GM23338 (cell line): ENCODE measurements around the gene FAM89B. TPM values are rescaled to one million over a fixed set of nuclear protein-coding genes. Genes with fewer than 3 reads are reported as not detected.

Source experiments
- ATAC-seq: fragments of 200-7000 bp; cut with Tn5 transposase; 3 replicates; pipeline ENCODE4 v1.9.1; 2020
- DNase-seq: peaks from one replicate; pipeline ENCODE4 v3.0.0-alpha.2; 2015; ENCODE audit warnings: low spot score
- H2AFZ ChIP-seq: fragments of 200-600 bp; sonication (generic); 2 replicates; pipeline ENCODE4 v1.8.0; 2016; ENCODE audit warnings: antibody characterized with exemption, mild to moderate bottlenecking, moderate library complexity
- H3F3A ChIP-seq: fragments of 200-600 bp; sonication (generic); replicated peaks from 2 replicates; pipeline ENCODE4 v1.8.0; 2017; ENCODE audit warnings: antibody characterized with exemption, mixed run types, low read depth
- H3K27ac ChIP-seq: fragments of 200-600 bp; sonication (generic); 2 replicates; pipeline ENCODE4 v1.6.1; 2016; ENCODE audit warnings: low read depth
- H3K27me3 ChIP-seq: fragments of 200-600 bp; sonication (generic); 2 replicates; pipeline ENCODE4 v1.8.0; 2016; ENCODE audit warnings: mild to moderate bottlenecking, mixed run types, moderate library complexity; ENCODE audit not compliant: insufficient read depth
- H3K36me3 ChIP-seq: fragments of 200-600 bp; sonication (generic); 2 replicates; pipeline ENCODE4 v1.8.0; 2016; ENCODE audit warnings: mild to moderate bottlenecking; ENCODE audit not compliant: insufficient read depth
- H3K4me1 ChIP-seq: fragments of 200-600 bp; sonication (generic); 2 replicates; pipeline ENCODE4 v1.8.0; 2016; ENCODE audit warnings: mild to moderate bottlenecking, moderate library complexity; ENCODE audit not compliant: insufficient read depth
- H3K4me2 ChIP-seq: fragments of 200-600 bp; sonication (generic); 2 replicates; pipeline ENCODE4 v1.7.1; 2017; ENCODE audit warnings: mixed run types
- H3K4me3 ChIP-seq: fragments of 200-600 bp; sonication (generic); 2 replicates; pipeline ENCODE4 v1.6.1; 2016; ENCODE audit warnings: mixed run types
- H3K79me2 ChIP-seq: fragments of 200-600 bp; sonication (generic); replicated peaks from 2 replicates; pipeline ENCODE4 v1.8.0; 2017; ENCODE audit warnings: mild to moderate bottlenecking; ENCODE audit not compliant: insufficient read depth
- H3K9me2 ChIP-seq: fragments of 200-600 bp; sonication (generic); 2 replicates; pipeline ENCODE4 v1.8.0; 2017; ENCODE audit not compliant: insufficient read depth
- H4K20me1 ChIP-seq: fragments of 200-600 bp; sonication (generic); replicated peaks from 2 replicates; pipeline ENCODE4 v1.8.0; 2017; ENCODE audit warnings: mild to moderate bottlenecking; ENCODE audit not compliant: insufficient read depth
- H3K27ac Mint-ChIP-seq: 2 replicates; pipeline ENCODE4 v1.8.0; 2020; ENCODE audit warnings: inconsistent platforms, mild to moderate bottlenecking, moderate library complexity, mixed read lengths
- H3K27me3 Mint-ChIP-seq: 3 replicates; pipeline ENCODE4 v1.8.0; 2022; ENCODE audit warnings: low read depth, mild to moderate bottlenecking, moderate library complexity, mixed read lengths, inconsistent platforms; ENCODE audit not compliant: insufficient read depth, poor library complexity
- H3K36me3 Mint-ChIP-seq: 3 replicates; pipeline ENCODE4 v1.8.0; 2021; ENCODE audit warnings: low read depth, mild to moderate bottlenecking, inconsistent platforms, moderate library complexity, mixed read lengths
- H3K4me1 Mint-ChIP-seq: 3 replicates; pipeline ENCODE4 v1.8.0; 2020; ENCODE audit warnings: mild to moderate bottlenecking, inconsistent platforms, mixed read lengths
- H3K4me3 Mint-ChIP-seq: 3 replicates; pipeline ENCODE4 v1.8.0; 2021; ENCODE audit warnings: moderate library complexity, mild to moderate bottlenecking, inconsistent platforms, mixed read lengths
- H3K9me3 Mint-ChIP-seq: 3 replicates; pipeline ENCODE4 v1.8.0; 2020; ENCODE audit warnings: moderate library complexity, mild to moderate bottlenecking, inconsistent platforms, mixed read lengths
- CREB1 ChIP-seq: fragments of 250-450 bp; sonication (Bioruptor Pico); IDR thresholded peaks from 2 replicates; pipeline ENCODE4 v1.5.0; 2020; ENCODE audit warnings: low read depth, mild to moderate bottlenecking, moderate library complexity
- EZH2phosphoT487 ChIP-seq: fragments of 200-600 bp; sonication (generic); IDR thresholded peaks from one replicate; pipeline ENCODE4 v1.8.1; 2018; ENCODE audit warnings: antibody characterized with exemption; ENCODE audit not compliant: unreplicated experiment
- JUNB ChIP-seq: IDR thresholded peaks from one replicate; pipeline ENCODE4 v1.6.1; 2016; ENCODE audit warnings: antibody characterized with exemption; ENCODE audit not compliant: unreplicated experiment
- NANOG ChIP-seq: IDR thresholded peaks from 2 replicates; pipeline ENCODE4 v1.6.1; 2016; ENCODE audit warnings: antibody characterized with exemption, borderline replicate concordance
- POLR2AphosphoS5 ChIP-seq: IDR thresholded peaks from 2 replicates; pipeline ENCODE4 v1.6.1; 2016; ENCODE audit warnings: antibody characterized with exemption, low read depth
- STAT1 ChIP-seq: IDR thresholded peaks from one replicate; pipeline ENCODE4 v1.6.1; 2016; ENCODE audit warnings: antibody characterized with exemption; ENCODE audit not compliant: unreplicated experiment
- ZNF114 ChIP-seq: fragments of 250-450 bp; sonication (Bioruptor Pico); IDR thresholded peaks from 2 replicates; pipeline ENCODE4 v1.5.0; 2020; ENCODE audit warnings: mild to moderate bottlenecking, moderate library complexity
- polyA plus RNA-seq: library from polyadenylated mRNA; unstranded; fragments of >200 nt; fragmentation: Nextera tagmentation; extraction: Ambion mirVana; gene quantifications from 2 replicates; pipeline ENCODE4 v1.2.1, GENCODE V29; 2016
- total RNA-seq: library from RNA; depleted of rRNA; stranded (reverse); fragments of >200 nt; shearing (Covaris generic); gene quantifications from 2 replicates; pipeline ENCODE4 v1.2.3, GENCODE V29; 2014
- TF ChIP-seq, protein P1 (sequence below), 2 experiments: fragments of 200-600 bp in 1 of 2; sonication (generic) in 1 of 2; conservative IDR thresholded peaks; 2 replicates each; pipeline versions ENCODE4 v1.5.1 to v1.6.1; 2016 to 2017; ENCODE audit warnings: antibody characterized with exemption in 2 of 2, low read depth in 2 of 2, mild to moderate bottlenecking in 2 of 2, moderate library complexity in 1 of 2
- TF ChIP-seq, protein P2 (sequence below): IDR thresholded peaks from 2 replicates; pipeline ENCODE4 v1.6.1; 2016; ENCODE audit warnings: antibody characterized with exemption
- TF ChIP-seq, protein P3 (sequence below): IDR thresholded peaks from one replicate; pipeline ENCODE4 v1.6.1; 2018; ENCODE audit warnings: antibody characterized with exemption; ENCODE audit not compliant: unreplicated experiment

The FAM89B gene
- total and polyA plus RNA-seq, 2 experiments from 2014 or later: 13.0 to 18.2 TPM

DNA sequence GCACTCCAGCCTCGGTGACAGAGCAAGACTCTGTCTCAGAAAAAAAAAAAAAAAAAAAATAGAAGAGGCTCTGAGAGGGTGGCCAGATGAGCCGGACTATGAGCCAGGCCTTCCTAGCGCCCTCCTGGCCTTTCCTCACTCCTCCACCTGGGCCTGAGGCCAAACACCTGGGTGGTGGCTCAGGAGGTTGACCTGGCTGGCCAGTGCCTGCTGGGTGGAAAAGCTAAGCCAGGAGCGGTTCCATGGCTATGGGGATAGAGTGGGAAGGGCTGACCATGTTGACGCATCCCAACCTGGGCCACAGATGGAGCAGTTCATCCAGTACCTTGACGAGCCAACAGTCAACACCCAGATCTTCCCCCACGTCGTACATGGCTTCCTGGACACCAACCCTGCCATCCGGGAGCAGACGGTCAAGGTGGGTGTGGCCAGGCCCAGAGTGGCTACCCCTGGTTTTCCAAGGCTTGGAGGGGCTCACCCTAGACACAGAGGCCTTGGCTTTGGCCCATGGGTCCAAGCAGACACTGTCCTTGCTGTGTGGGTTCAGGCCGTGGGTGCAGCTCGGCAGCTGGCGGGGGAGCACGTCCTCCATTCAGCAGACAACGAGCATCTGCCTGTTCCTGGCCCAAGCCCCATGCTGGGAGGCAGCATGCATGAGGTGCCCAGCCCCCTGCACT lies 39.8 kb upstream of the FAM89B start (continued):
- no peak for TF ChIP-seq EZH2phosphoT487
- no peak for TF ChIP-seq CREB1 (CRISPR knock-in tag)
- TF ChIP-seq NANOG: no peak
- TF ChIP-seq ZNF114 (CRISPR knock-in tag): no peak
- TF ChIP-seq STAT1: no peak
- TF ChIP-seq JUNB: no peak
- TF ChIP-seq, protein P1, sequence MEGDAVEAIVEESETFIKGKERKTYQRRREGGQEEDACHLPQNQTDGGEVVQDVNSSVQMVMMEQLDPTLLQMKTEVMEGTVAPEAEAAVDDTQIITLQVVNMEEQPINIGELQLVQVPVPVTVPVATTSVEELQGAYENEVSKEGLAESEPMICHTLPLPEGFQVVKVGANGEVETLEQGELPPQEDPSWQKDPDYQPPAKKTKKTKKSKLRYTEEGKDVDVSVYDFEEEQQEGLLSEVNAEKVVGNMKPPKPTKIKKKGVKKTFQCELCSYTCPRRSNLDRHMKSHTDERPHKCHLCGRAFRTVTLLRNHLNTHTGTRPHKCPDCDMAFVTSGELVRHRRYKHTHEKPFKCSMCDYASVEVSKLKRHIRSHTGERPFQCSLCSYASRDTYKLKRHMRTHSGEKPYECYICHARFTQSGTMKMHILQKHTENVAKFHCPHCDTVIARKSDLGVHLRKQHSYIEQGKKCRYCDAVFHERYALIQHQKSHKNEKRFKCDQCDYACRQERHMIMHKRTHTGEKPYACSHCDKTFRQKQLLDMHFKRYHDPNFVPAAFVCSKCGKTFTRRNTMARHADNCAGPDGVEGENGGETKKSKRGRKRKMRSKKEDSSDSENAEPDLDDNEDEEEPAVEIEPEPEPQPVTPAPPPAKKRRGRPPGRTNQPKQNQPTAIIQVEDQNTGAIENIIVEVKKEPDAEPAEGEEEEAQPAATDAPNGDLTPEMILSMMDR (conservative IDR thresholded peaks at IDR 0.05; ENCODE audit: low read depth in 2 of 2): no peak

DNA sequence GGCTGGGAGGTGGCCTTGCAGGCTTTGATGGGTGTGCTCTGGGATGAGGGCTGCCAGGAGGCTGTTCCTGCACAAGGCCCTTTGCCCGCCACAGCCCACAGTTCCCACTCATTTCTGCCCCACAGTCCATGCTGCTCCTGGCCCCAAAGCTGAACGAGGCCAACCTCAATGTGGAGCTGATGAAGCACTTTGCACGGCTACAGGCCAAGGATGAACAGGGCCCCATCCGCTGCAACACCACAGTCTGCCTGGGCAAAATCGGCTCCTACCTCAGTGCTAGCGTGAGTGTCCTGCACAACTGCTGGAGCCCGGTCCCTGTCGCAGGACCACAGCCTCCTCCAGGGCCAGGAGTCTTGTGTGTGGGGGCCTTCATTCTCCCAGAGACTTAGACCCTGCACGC lies 37.2 kb upstream of the FAM89B start:
- Histone ChIP-seq H4K20me1 (no peaks in the 10 kb centered on the region; the same call in 1 of the 2 replicates), H3K36me3 (no peaks in the 10 kb centered on the region; the same call in 1 of the 2 replicates), H3K4me1 (peaks cover 5% of the 10 kb centered on the region; the same call in 1 of the 2 replicates), H3K27ac (no peak overlapping the region), H2AFZ (no peak overlapping the region), H3F3A (peaks cover 26% of the 10 kb centered on the region; the same call in 1 of the 2 replicates), H3K27me3 (peaks cover 19% of the 10 kb centered on the region), H3K4me2 (no peak overlapping the region), H3K4me3 (no peak overlapping the region), H3K79me2 (no peaks in the 10 kb centered on the region), H3K9me2 (no peaks in the 10 kb centered on the region)
- Mint-ChIP-seq H3K4me3 (no peak overlapping the region), H3K36me3 (peaks cover 26% of the 10 kb centered on the region), H3K4me1 (no peaks in the 10 kb centered on the region), H3K27ac (no peak overlapping the region), H3K27me3 (peaks cover 18% of the 10 kb centered on the region), H3K9me3 (no peaks in the 10 kb centered on the region)
- ATAC-seq (no peak), DNase-seq (no peak)
- TF ChIP-seq EZH2phosphoT487 (no peak), JUNB (no peak), POLR2AphosphoS5 (no peak), NANOG (no peak)
- TF ChIP-seq, protein P2, sequence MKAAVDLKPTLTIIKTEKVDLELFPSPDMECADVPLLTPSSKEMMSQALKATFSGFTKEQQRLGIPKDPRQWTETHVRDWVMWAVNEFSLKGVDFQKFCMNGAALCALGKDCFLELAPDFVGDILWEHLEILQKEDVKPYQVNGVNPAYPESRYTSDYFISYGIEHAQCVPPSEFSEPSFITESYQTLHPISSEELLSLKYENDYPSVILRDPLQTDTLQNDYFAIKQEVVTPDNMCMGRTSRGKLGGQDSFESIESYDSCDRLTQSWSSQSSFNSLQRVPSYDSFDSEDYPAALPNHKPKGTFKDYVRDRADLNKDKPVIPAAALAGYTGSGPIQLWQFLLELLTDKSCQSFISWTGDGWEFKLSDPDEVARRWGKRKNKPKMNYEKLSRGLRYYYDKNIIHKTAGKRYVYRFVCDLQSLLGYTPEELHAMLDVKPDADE: no peak
- TF ChIP-seq, protein P3, sequence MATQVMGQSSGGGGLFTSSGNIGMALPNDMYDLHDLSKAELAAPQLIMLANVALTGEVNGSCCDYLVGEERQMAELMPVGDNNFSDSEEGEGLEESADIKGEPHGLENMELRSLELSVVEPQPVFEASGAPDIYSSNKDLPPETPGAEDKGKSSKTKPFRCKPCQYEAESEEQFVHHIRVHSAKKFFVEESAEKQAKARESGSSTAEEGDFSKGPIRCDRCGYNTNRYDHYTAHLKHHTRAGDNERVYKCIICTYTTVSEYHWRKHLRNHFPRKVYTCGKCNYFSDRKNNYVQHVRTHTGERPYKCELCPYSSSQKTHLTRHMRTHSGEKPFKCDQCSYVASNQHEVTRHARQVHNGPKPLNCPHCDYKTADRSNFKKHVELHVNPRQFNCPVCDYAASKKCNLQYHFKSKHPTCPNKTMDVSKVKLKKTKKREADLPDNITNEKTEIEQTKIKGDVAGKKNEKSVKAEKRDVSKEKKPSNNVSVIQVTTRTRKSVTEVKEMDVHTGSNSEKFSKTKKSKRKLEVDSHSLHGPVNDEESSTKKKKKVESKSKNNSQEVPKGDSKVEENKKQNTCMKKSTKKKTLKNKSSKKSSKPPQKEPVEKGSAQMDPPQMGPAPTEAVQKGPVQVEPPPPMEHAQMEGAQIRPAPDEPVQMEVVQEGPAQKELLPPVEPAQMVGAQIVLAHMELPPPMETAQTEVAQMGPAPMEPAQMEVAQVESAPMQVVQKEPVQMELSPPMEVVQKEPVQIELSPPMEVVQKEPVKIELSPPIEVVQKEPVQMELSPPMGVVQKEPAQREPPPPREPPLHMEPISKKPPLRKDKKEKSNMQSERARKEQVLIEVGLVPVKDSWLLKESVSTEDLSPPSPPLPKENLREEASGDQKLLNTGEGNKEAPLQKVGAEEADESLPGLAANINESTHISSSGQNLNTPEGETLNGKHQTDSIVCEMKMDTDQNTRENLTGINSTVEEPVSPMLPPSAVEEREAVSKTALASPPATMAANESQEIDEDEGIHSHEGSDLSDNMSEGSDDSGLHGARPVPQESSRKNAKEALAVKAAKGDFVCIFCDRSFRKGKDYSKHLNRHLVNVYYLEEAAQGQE: no peak
